ENCODE measurements around the gene WRAP73.

The WRAP73 gene

GRCh38 chr1:3690282-3691065, 40.6 kb upstream of the WRAP73 start:
- Histone ChIP-seq H3K36me3 (ENCODE audit: control insufficient read depth, low read depth, low read length) (no peaks in the 10 kb centered on the region), H3K4me1 (ENCODE audit: control insufficient read depth, low read depth, low read length) (peaks cover 19% of the 10 kb centered on the region), H3K9ac (ENCODE audit: low read length) (no peak overlapping the region)

GRCh38 chr1:3689138-3689750, 39.3 kb upstream of the WRAP73 start:
- Histone ChIP-seq H3K4me1 (ENCODE audit: control insufficient read depth, low read depth, low read length) (peaks cover 19% of the 10 kb centered on the region), H3K36me3 (ENCODE audit: control insufficient read depth, low read depth, low read length) (no peaks in the 10 kb centered on the region), H3K9me3 (ENCODE audit: control insufficient read depth, low read depth, low read length) (no peaks in the 10 kb centered on the region), H3K9ac (ENCODE audit: low read length) (no peak overlapping the region), H3K27ac (ENCODE audit: low read length) (no peak overlapping the region), H3K27me3 (ENCODE audit: control insufficient read depth, insufficient read depth, low read length) (peaks cover 12% of the 10 kb centered on the region), H3K4me3 (ENCODE audit: low read length) (no peak overlapping the region)

More at GRCh38 chr1:3690282-3691065, 40.6 kb upstream of the WRAP73 start:
- Histone ChIP-seq H3K4me3 (ENCODE audit: low read length) (no peak overlapping the region), H3K27ac (ENCODE audit: low read length) (no peak overlapping the region), H3K9me3 (ENCODE audit: control insufficient read depth, low read depth, low read length) (no peaks in the 10 kb centered on the region), H3K27me3 (ENCODE audit: control insufficient read depth, insufficient read depth, low read length) (no peaks in the 10 kb centered on the region)

- Histone ChIP-seq H3K27ac (ENCODE audit: low read length) (no peak overlapping the region), H3K9ac (ENCODE audit: low read length) (no peak overlapping the region), H3K9me3 (ENCODE audit: control insufficient read depth, low read depth, low read length) (no peaks in the 10 kb centered on the region), H3K4me1 (ENCODE audit: control insufficient read depth, low read depth, low read length) (peaks cover 19% of the 10 kb centered on the region), H3K4me3 (ENCODE audit: low read length) (no peak overlapping the region), H3K27me3 (ENCODE audit: control insufficient read depth, insufficient read depth, low read length) (peaks cover 17% of the 10 kb centered on the region), H3K36me3 (ENCODE audit: control insufficient read depth, low read depth, low read length) (no peaks in the 10 kb centered on the region)
Measured at GRCh38 chr1:3688356-3689137, 38.6 kb upstream of the WRAP73 start.

- no peak overlapping the region for H3K27ac ChIP-seq (ENCODE audit: low read length)
- H3K4me1 ChIP-seq (ENCODE audit: control insufficient read depth, low read depth, low read length) = peaks cover 19% of the 10 kb centered on the region
- no peaks in the 10 kb centered on the region for H3K9me3 ChIP-seq (ENCODE audit: control insufficient read depth, low read depth, low read length)
- no peak overlapping the region for H3K4me3 ChIP-seq (ENCODE audit: low read length)
- H3K27me3 ChIP-seq (ENCODE audit: control insufficient read depth, insufficient read depth, low read length) = peaks cover 24% of the 10 kb centered on the region
- H3K36me3 ChIP-seq (ENCODE audit: control insufficient read depth, low read depth, low read length) = no peaks in the 10 kb centered on the region
- H3K9ac ChIP-seq (ENCODE audit: low read length) = no peak overlapping the region
Measured at GRCh38 chr1:3687504-3687903, 37.6 kb upstream of the WRAP73 start.

- peaks cover 19% of the 10 kb centered on the region for H3K4me1 ChIP-seq (ENCODE audit: control insufficient read depth, low read depth, low read length)
- no peak overlapping the region for H3K4me3 ChIP-seq (ENCODE audit: low read length)
- H3K36me3 ChIP-seq (ENCODE audit: control insufficient read depth, low read depth, low read length) = no peaks in the 10 kb centered on the region
- no peak overlapping the region for H3K9ac ChIP-seq (ENCODE audit: low read length)
- no peaks in the 10 kb centered on the region for H3K9me3 ChIP-seq (ENCODE audit: control insufficient read depth, low read depth, low read length)
- peaks cover 24% of the 10 kb centered on the region for H3K27me3 ChIP-seq (ENCODE audit: control insufficient read depth, insufficient read depth, low read length)
- no peak overlapping the region for H3K27ac ChIP-seq (ENCODE audit: low read length)
Measured at GRCh38 chr1:3685906-3686305, 36.0 kb upstream of the WRAP73 start.

GRCh38 chr1:3685222-3685621, 35.3 kb upstream of the WRAP73 start:
- Histone ChIP-seq H3K4me1 (ENCODE audit: control insufficient read depth, low read depth, low read length) (peaks cover 19% of the 10 kb centered on the region), H3K27me3 (ENCODE audit: control insufficient read depth, insufficient read depth, low read length) (peaks cover 24% of the 10 kb centered on the region), H3K36me3 (ENCODE audit: control insufficient read depth, low read depth, low read length) (no peaks in the 10 kb centered on the region), H3K4me3 (ENCODE audit: low read length) (no peak overlapping the region), H3K27ac (ENCODE audit: low read length) (no peak overlapping the region), H3K9ac (ENCODE audit: low read length) (no peak overlapping the region), H3K9me3 (ENCODE audit: control insufficient read depth, low read depth, low read length) (no peaks in the 10 kb centered on the region)

GRCh38 chr1:3683992-3684391, 34.1 kb upstream of the WRAP73 start:
- H3K27me3 ChIP-seq (ENCODE audit: control insufficient read depth, insufficient read depth, low read length) = peaks cover 24% of the 10 kb centered on the region
- no peaks in the 10 kb centered on the region for H3K9me3 ChIP-seq (ENCODE audit: control insufficient read depth, low read depth, low read length)
- no peak overlapping the region for H3K27ac ChIP-seq (ENCODE audit: low read length)
- H3K36me3 ChIP-seq (ENCODE audit: control insufficient read depth, low read depth, low read length) = no peaks in the 10 kb centered on the region
- peaks cover 15% of the 10 kb centered on the region for H3K4me1 ChIP-seq (ENCODE audit: control insufficient read depth, low read depth, low read length)
- no peak overlapping the region for H3K9ac ChIP-seq (ENCODE audit: low read length)
- peak overlapping the region; percentile 34 for H3K4me3 ChIP-seq (ENCODE audit: low read length)

GRCh38 chr1:3683197-3683596, 33.3 kb upstream of the WRAP73 start:
- Histone ChIP-seq H3K4me1 (ENCODE audit: control insufficient read depth, low read depth, low read length) (peaks cover 7% of the 10 kb centered on the region), H3K9me3 (ENCODE audit: control insufficient read depth, low read depth, low read length) (no peaks in the 10 kb centered on the region), H3K27ac (ENCODE audit: low read length) (no peak overlapping the region), H3K36me3 (ENCODE audit: control insufficient read depth, low read depth, low read length) (no peaks in the 10 kb centered on the region), H3K9ac (ENCODE audit: low read length) (no peak overlapping the region), H3K4me3 (ENCODE audit: low read length) (no peak overlapping the region), H3K27me3 (ENCODE audit: control insufficient read depth, insufficient read depth, low read length) (peaks cover 24% of the 10 kb centered on the region)

- Histone ChIP-seq H3K36me3 (ENCODE audit: control insufficient read depth, low read depth, low read length) (no peaks in the 10 kb centered on the region), H3K4me3 (ENCODE audit: low read length) (no peak overlapping the region), H3K27me3 (ENCODE audit: control insufficient read depth, insufficient read depth, low read length) (peaks cover 24% of the 10 kb centered on the region), H3K27ac (ENCODE audit: low read length) (no peak overlapping the region), H3K9ac (ENCODE audit: low read length) (no peak overlapping the region), H3K9me3 (ENCODE audit: control insufficient read depth, low read depth, low read length) (no peaks in the 10 kb centered on the region), H3K4me1 (ENCODE audit: control insufficient read depth, low read depth, low read length) (no peaks in the 10 kb centered on the region)
Measured at GRCh38 chr1:3681898-3682806, 32.2 kb upstream of the WRAP73 start.

- Histone ChIP-seq H3K9ac (ENCODE audit: low read length) (no peak overlapping the region), H3K27ac (ENCODE audit: low read length) (no peak overlapping the region), H3K4me1 (ENCODE audit: control insufficient read depth, low read depth, low read length) (no peaks in the 10 kb centered on the region), H3K27me3 (ENCODE audit: control insufficient read depth, insufficient read depth, low read length) (peaks cover 24% of the 10 kb centered on the region), H3K9me3 (ENCODE audit: control insufficient read depth, low read depth, low read length) (no peaks in the 10 kb centered on the region), H3K4me3 (ENCODE audit: low read length) (no peak overlapping the region), H3K36me3 (ENCODE audit: control insufficient read depth, low read depth, low read length) (no peaks in the 10 kb centered on the region)
Measured at GRCh38 chr1:3681231-3681897, 31.5 kb upstream of the WRAP73 start.
